GM23338 (cell line): ENCODE results near the gene FNIP2. TPM values are rescaled to one million over a fixed set of nuclear protein-coding genes. Genes with fewer than 3 reads are reported as not detected.

Source experiments
- ATAC-seq: fragments of 200-7000 bp; cut with Tn5 transposase; 3 replicates; pipeline ENCODE4 v1.9.1; 2020
- DNase-seq: peaks from one replicate; pipeline ENCODE4 v3.0.0-alpha.2; 2015; ENCODE audit warnings: low spot score
- H2AFZ ChIP-seq: fragments of 200-600 bp; sonication (generic); 2 replicates; pipeline ENCODE4 v1.8.0; 2016; ENCODE audit warnings: antibody characterized with exemption, mild to moderate bottlenecking, moderate library complexity
- H3F3A ChIP-seq: fragments of 200-600 bp; sonication (generic); replicated peaks from 2 replicates; pipeline ENCODE4 v1.8.0; 2017; ENCODE audit warnings: antibody characterized with exemption, mixed run types, low read depth
- H3K27ac ChIP-seq: fragments of 200-600 bp; sonication (generic); 2 replicates; pipeline ENCODE4 v1.6.1; 2016; ENCODE audit warnings: low read depth
- H3K27me3 ChIP-seq: fragments of 200-600 bp; sonication (generic); 2 replicates; pipeline ENCODE4 v1.8.0; 2016; ENCODE audit warnings: mild to moderate bottlenecking, mixed run types, moderate library complexity; ENCODE audit not compliant: insufficient read depth
- H3K36me3 ChIP-seq: fragments of 200-600 bp; sonication (generic); 2 replicates; pipeline ENCODE4 v1.8.0; 2016; ENCODE audit warnings: mild to moderate bottlenecking; ENCODE audit not compliant: insufficient read depth
- H3K4me1 ChIP-seq: fragments of 200-600 bp; sonication (generic); 2 replicates; pipeline ENCODE4 v1.8.0; 2016; ENCODE audit warnings: mild to moderate bottlenecking, moderate library complexity; ENCODE audit not compliant: insufficient read depth
- H3K4me2 ChIP-seq: fragments of 200-600 bp; sonication (generic); 2 replicates; pipeline ENCODE4 v1.7.1; 2017; ENCODE audit warnings: mixed run types
- H3K4me3 ChIP-seq: fragments of 200-600 bp; sonication (generic); 2 replicates; pipeline ENCODE4 v1.6.1; 2016; ENCODE audit warnings: mixed run types
- H3K79me2 ChIP-seq: fragments of 200-600 bp; sonication (generic); replicated peaks from 2 replicates; pipeline ENCODE4 v1.8.0; 2017; ENCODE audit warnings: mild to moderate bottlenecking; ENCODE audit not compliant: insufficient read depth
- H3K9me2 ChIP-seq: fragments of 200-600 bp; sonication (generic); 2 replicates; pipeline ENCODE4 v1.8.0; 2017; ENCODE audit not compliant: insufficient read depth
- H4K20me1 ChIP-seq: fragments of 200-600 bp; sonication (generic); replicated peaks from 2 replicates; pipeline ENCODE4 v1.8.0; 2017; ENCODE audit warnings: mild to moderate bottlenecking; ENCODE audit not compliant: insufficient read depth
- H3K27ac Mint-ChIP-seq: 2 replicates; pipeline ENCODE4 v1.8.0; 2020; ENCODE audit warnings: inconsistent platforms, mild to moderate bottlenecking, moderate library complexity, mixed read lengths
- H3K27me3 Mint-ChIP-seq: 3 replicates; pipeline ENCODE4 v1.8.0; 2022; ENCODE audit warnings: low read depth, mild to moderate bottlenecking, moderate library complexity, mixed read lengths, inconsistent platforms; ENCODE audit not compliant: insufficient read depth, poor library complexity
- H3K36me3 Mint-ChIP-seq: 3 replicates; pipeline ENCODE4 v1.8.0; 2021; ENCODE audit warnings: low read depth, mild to moderate bottlenecking, inconsistent platforms, moderate library complexity, mixed read lengths
- H3K4me1 Mint-ChIP-seq: 3 replicates; pipeline ENCODE4 v1.8.0; 2020; ENCODE audit warnings: mild to moderate bottlenecking, inconsistent platforms, mixed read lengths
- H3K4me3 Mint-ChIP-seq: 3 replicates; pipeline ENCODE4 v1.8.0; 2021; ENCODE audit warnings: moderate library complexity, mild to moderate bottlenecking, inconsistent platforms, mixed read lengths
- H3K9me3 Mint-ChIP-seq: 3 replicates; pipeline ENCODE4 v1.8.0; 2020; ENCODE audit warnings: moderate library complexity, mild to moderate bottlenecking, inconsistent platforms, mixed read lengths
- CREB1 ChIP-seq: fragments of 250-450 bp; sonication (Bioruptor Pico); IDR thresholded peaks from 2 replicates; pipeline ENCODE4 v1.5.0; 2020; ENCODE audit warnings: low read depth, mild to moderate bottlenecking, moderate library complexity
- EZH2phosphoT487 ChIP-seq: fragments of 200-600 bp; sonication (generic); IDR thresholded peaks from one replicate; pipeline ENCODE4 v1.8.1; 2018; ENCODE audit warnings: antibody characterized with exemption; ENCODE audit not compliant: unreplicated experiment
- JUNB ChIP-seq: IDR thresholded peaks from one replicate; pipeline ENCODE4 v1.6.1; 2016; ENCODE audit warnings: antibody characterized with exemption; ENCODE audit not compliant: unreplicated experiment
- NANOG ChIP-seq: IDR thresholded peaks from 2 replicates; pipeline ENCODE4 v1.6.1; 2016; ENCODE audit warnings: antibody characterized with exemption, borderline replicate concordance
- POLR2AphosphoS5 ChIP-seq: IDR thresholded peaks from 2 replicates; pipeline ENCODE4 v1.6.1; 2016; ENCODE audit warnings: antibody characterized with exemption, low read depth
- REST ChIP-seq: IDR thresholded peaks from one replicate; pipeline ENCODE4 v1.6.1; 2018; ENCODE audit warnings: antibody characterized with exemption; ENCODE audit not compliant: unreplicated experiment
- STAT1 ChIP-seq: IDR thresholded peaks from one replicate; pipeline ENCODE4 v1.6.1; 2016; ENCODE audit warnings: antibody characterized with exemption; ENCODE audit not compliant: unreplicated experiment
- polyA plus RNA-seq: library from polyadenylated mRNA; unstranded; fragments of >200 nt; fragmentation: Nextera tagmentation; extraction: Ambion mirVana; gene quantifications from 2 replicates; pipeline ENCODE4 v1.2.1, GENCODE V29; 2016
- total RNA-seq: library from RNA; depleted of rRNA; stranded (reverse); fragments of >200 nt; shearing (Covaris generic); gene quantifications from 2 replicates; pipeline ENCODE4 v1.2.3, GENCODE V29; 2014
- TF ChIP-seq, protein P1 (sequence below), 2 experiments: fragments of 200-600 bp in 1 of 2; sonication (generic) in 1 of 2; conservative IDR thresholded peaks; 2 replicates each; pipeline versions ENCODE4 v1.5.1 to v1.6.1; 2016 to 2017; ENCODE audit warnings: antibody characterized with exemption in 2 of 2, low read depth in 2 of 2, mild to moderate bottlenecking in 2 of 2, moderate library complexity in 1 of 2

Gene FNIP2
- total and polyA plus RNA-seq, 2 experiments from 2014 or later: 2.7 to 17.2 TPM

- Mint-ChIP-seq H3K27me3 (peaks cover 3% of the 10 kb centered on the region), H3K27ac (peak overlapping the region; percentile 91), H3K36me3 (peaks cover 39% of the 10 kb centered on the region), H3K4me1 (peaks cover 4% of the 10 kb centered on the region), H3K4me3 (peak overlapping the region; percentile 94), H3K9me3 (no peaks in the 10 kb centered on the region)
- peaks cover 25% of the 10 kb centered on the region; the same call in 1 of the 2 replicates for H3K36me3 ChIP-seq
- H3K4me1 ChIP-seq: 0 out of 2 replicates have a peak, but pooled peaks cover 4% of the 10 kb centered on the region
- peak overlapping the region; percentile 82 for H3K4me3 ChIP-seq
- H2AFZ ChIP-seq: peak overlapping the region; percentile 83
- H3K79me2 ChIP-seq: peaks cover 27% of the 10 kb centered on the region
- no peaks in the 10 kb centered on the region for H3K27me3 ChIP-seq
- no peaks in the 10 kb centered on the region for H4K20me1 ChIP-seq
- peak overlapping the region; percentile 81 for H3K27ac ChIP-seq
- no peak for TF ChIP-seq CREB1 (CRISPR knock-in tag)
- TF ChIP-seq, protein P1, sequence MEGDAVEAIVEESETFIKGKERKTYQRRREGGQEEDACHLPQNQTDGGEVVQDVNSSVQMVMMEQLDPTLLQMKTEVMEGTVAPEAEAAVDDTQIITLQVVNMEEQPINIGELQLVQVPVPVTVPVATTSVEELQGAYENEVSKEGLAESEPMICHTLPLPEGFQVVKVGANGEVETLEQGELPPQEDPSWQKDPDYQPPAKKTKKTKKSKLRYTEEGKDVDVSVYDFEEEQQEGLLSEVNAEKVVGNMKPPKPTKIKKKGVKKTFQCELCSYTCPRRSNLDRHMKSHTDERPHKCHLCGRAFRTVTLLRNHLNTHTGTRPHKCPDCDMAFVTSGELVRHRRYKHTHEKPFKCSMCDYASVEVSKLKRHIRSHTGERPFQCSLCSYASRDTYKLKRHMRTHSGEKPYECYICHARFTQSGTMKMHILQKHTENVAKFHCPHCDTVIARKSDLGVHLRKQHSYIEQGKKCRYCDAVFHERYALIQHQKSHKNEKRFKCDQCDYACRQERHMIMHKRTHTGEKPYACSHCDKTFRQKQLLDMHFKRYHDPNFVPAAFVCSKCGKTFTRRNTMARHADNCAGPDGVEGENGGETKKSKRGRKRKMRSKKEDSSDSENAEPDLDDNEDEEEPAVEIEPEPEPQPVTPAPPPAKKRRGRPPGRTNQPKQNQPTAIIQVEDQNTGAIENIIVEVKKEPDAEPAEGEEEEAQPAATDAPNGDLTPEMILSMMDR (conservative IDR thresholded peaks at IDR 0.05; ENCODE audit: low read depth in 2 of 2): no peak
- no peak for TF ChIP-seq NANOG
- no peak for TF ChIP-seq EZH2phosphoT487
- no peak for TF ChIP-seq POLR2AphosphoS5
- TF ChIP-seq STAT1: no peak
- TF ChIP-seq REST: no peak
- DNase-seq: peak; percentile 62
- peak overlapping the region; percentile 81 for H3K4me2 ChIP-seq
- H3K9me2 ChIP-seq: no peaks in the 10 kb centered on the region
- H3F3A ChIP-seq: 0 out of 2 replicates have a peak, but pooled peaks cover 3% of the 10 kb centered on the region
- peak; percentile 67 for ATAC-seq
These were observed 46.4 kb upstream of the FNIP2 start for GRCh38 chr4:158722291-158722916.

GRCh38 chr4:158722917-158723793 lies 45.7 kb upstream of the FNIP2 start, which contains the start of gene PPID:
Gene PPID, minus strand, starts transcription at chr4:158723396. Its CDS starts 108 bp downstream, at chr4:158723288.
- Histone ChIP-seq H3K4me1 (0 out of 2 replicates have a peak, but pooled peaks cover 4% of the 10 kb centered on the region), H3K4me3 (peak within 1 kb of the TSS; percentile 82), H4K20me1 (no peaks in the 10 kb centered on the region), H3K27ac (peak within 1 kb of the TSS; percentile 81), H3K4me2 (peak within 1 kb of the TSS; percentile 81), H3K79me2 (peaks cover 21% of the 10 kb centered on the region), H3F3A (0 out of 2 replicates have a peak, but pooled peaks cover 3% of the 10 kb centered on the region), H3K27me3 (no peaks in the 10 kb centered on the region), H3K36me3 (peaks cover 18% of the 10 kb centered on the region; the same call in 1 of the 2 replicates), H2AFZ (peak within 1 kb of the TSS; percentile 83), H3K9me2 (no peaks in the 10 kb centered on the region)
- peaks cover 31% of the 10 kb centered on the region for H3K36me3 Mint-ChIP-seq
- peaks cover 3% of the 10 kb centered on the region for H3K27me3 Mint-ChIP-seq
- peaks cover 4% of the 10 kb centered on the region for H3K4me1 Mint-ChIP-seq
- DNase-seq (peak; percentile 92), ATAC-seq (peak; percentile 96)
- H3K9me3 Mint-ChIP-seq: no peaks in the 10 kb centered on the region
- peak within 1 kb of the TSS; percentile 94 for H3K4me3 Mint-ChIP-seq
- peak within 1 kb of the TSS; percentile 91 for H3K27ac Mint-ChIP-seq
- TF ChIP-seq, protein P1 (conservative IDR thresholded peaks at IDR 0.05; ENCODE audit: low read depth in 2 of 2): no peak
- TF ChIP-seq STAT1 (no peak), EZH2phosphoT487 (no peak), JUNB (no peak), REST (no peak)
